Activated CD8-positive, alpha-beta T cell treated with anti-CD3 and anti-CD28 coated beads for 36 hours (primary cell): ENCODE results near the gene PPP4R4. TPM values are rescaled to one million over a fixed set of nuclear protein-coding genes. Genes with fewer than 3 reads are reported as not detected.
"Not testable (repeated sequence)": the region's sequence is repeated elsewhere in the genome, so short reads cannot be mapped to it uniquely, and the experiment has no call there.

ENCODE experiments used
- ATAC-seq: fragments of 200-7000 bp; cut with Tn5 transposase; one replicate; pipeline ENCODE4 v1.10.0; 2021; ENCODE audit warnings: mild to moderate bottlenecking, moderate library complexity
- CTCF ChIA-PET: fragments of 350-600 bp; sonication (Branson Sonifier 250); formaldehyde crosslinking; loops from one replicate; lab custom pipeline; 2021; ENCODE audit warnings: antibody characterized with exemption; lab: Charles Lee
- POLR2A ChIA-PET: fragments of 350-600 bp; sonication (Branson Sonifier 250); formaldehyde crosslinking; loops from one replicate; lab custom pipeline; 2021; ENCODE audit warnings: antibody characterized with exemption; lab: Charles Lee
- DNase-seq: peaks from one replicate; pipeline ENCODE4 v3.0.0-alpha.2; 2020
- H3K27ac Mint-ChIP-seq: one replicate; pipeline ENCODE4 v1.8.0; 2021; ENCODE audit warnings: mild to moderate bottlenecking, mixed read lengths
- H3K27me3 Mint-ChIP-seq: one replicate; pipeline ENCODE4 v1.8.0; 2021; ENCODE audit warnings: mixed read lengths
- H3K36me3 Mint-ChIP-seq: one replicate; pipeline ENCODE4 v1.8.0; 2021; ENCODE audit warnings: low read depth, mixed read lengths
- H3K4me1 Mint-ChIP-seq: one replicate; pipeline ENCODE4 v1.8.0; 2021; ENCODE audit warnings: low read depth, mixed read lengths
- H3K4me3 Mint-ChIP-seq: one replicate; pipeline ENCODE4 v1.8.0; 2021; ENCODE audit warnings: mild to moderate bottlenecking, moderate library complexity, mixed read lengths
- H3K9me3 Mint-ChIP-seq: one replicate; pipeline ENCODE4 v1.8.0; 2021; ENCODE audit warnings: mixed read lengths
- CTCF ChIP-seq: fragments of 200-600 bp; IDR thresholded peaks from one replicate; pipeline ENCODE4 v1.8.0; 2022; ENCODE audit warnings: antibody characterized with exemption, mild to moderate bottlenecking
- intact Hi-C: fragments of 100-400 bp; cut with micrococcal nuclease; formaldehyde crosslinking; loops from one replicate; pipeline ENCODE4 v1.10.0; 2022
- total RNA-seq, 2 experiments: library from RNA; stranded (reverse); gene quantifications; one replicate each; pipeline ENCODE4 v1.2.3, GENCODE V29; 2021

Gene PPP4R4
- total RNA-seq, 2 experiments from 2014 or later = 0.63 to 1.2 TPM

GRCh38 chr14:94295360-94296180, 121.4 kb downstream of the PPP4R4 start:
- no peak overlapping the region for H3K27ac Mint-ChIP-seq
- intact Hi-C loops = no loop called here
- POLR2A ChIA-PET = no interaction called here
- ATAC-seq (no peak), DNase-seq (no peak)
- peaks cover 5% of the 10 kb centered on the region for H3K27me3 Mint-ChIP-seq
- H3K36me3 Mint-ChIP-seq = no peaks in the 10 kb centered on the region
- no peak overlapping the region for H3K4me3 Mint-ChIP-seq
- H3K4me1 Mint-ChIP-seq = no peaks in the 10 kb centered on the region
- CTCF ChIA-PET = no interaction called here
- no peak for TF ChIP-seq CTCF
- peaks cover 3% of the 10 kb centered on the region for H3K9me3 Mint-ChIP-seq

- H3K27ac Mint-ChIP-seq = not testable (repeated sequence)
These were observed 122.0 kb downstream of the PPP4R4 start for GRCh38 chr14:94296181-94296545.

GRCh38 chr14:94298130-94298529, 124.0 kb downstream of the PPP4R4 start:
- Mint-ChIP-seq H3K36me3 (no peaks in the 10 kb centered on the region), H3K9me3 (peaks cover 3% of the 10 kb centered on the region), H3K4me3 (no peak overlapping the region), H3K27ac (no peak overlapping the region), H3K4me1 (no peaks in the 10 kb centered on the region), H3K27me3 (peaks cover 5% of the 10 kb centered on the region)
- intact Hi-C loops = no loop called here
- ChIA-PET POLR2A (no interaction called here), CTCF (no interaction called here)
- ATAC-seq = no peak
- no peak for DNase-seq
- TF ChIP-seq CTCF = no peak

More at GRCh38 chr14:94296181-94296545, 122.0 kb downstream of the PPP4R4 start:
- H3K36me3 Mint-ChIP-seq, CTCF ChIA-PET, H3K4me3 Mint-ChIP-seq, H3K9me3 Mint-ChIP-seq, H3K4me1 Mint-ChIP-seq, POLR2A ChIA-PET, intact Hi-C loops, H3K27me3 Mint-ChIP-seq, DNase-seq: not testable (repeated sequence)
- ATAC-seq = peak; percentile 13

GRCh38 chr14:94303111-94303510, 129.0 kb downstream of the PPP4R4 start:
- peaks cover 7% of the 10 kb centered on the region for H3K9me3 Mint-ChIP-seq
- H3K4me3 Mint-ChIP-seq = no peak overlapping the region
- H3K36me3 Mint-ChIP-seq = no peaks in the 10 kb centered on the region
- no peak for ATAC-seq
- no peak overlapping the region for H3K27ac Mint-ChIP-seq
- intact Hi-C loops = no loop called here
- CTCF ChIA-PET = no interaction called here
- peaks cover 3% of the 10 kb centered on the region for H3K27me3 Mint-ChIP-seq
- POLR2A ChIA-PET = interaction anchor here (0.6 kb wide), 1 partner anchor 423 kb away, joined by 3 read pairs; no protein-coding TSS in a partner anchor
- TF ChIP-seq CTCF = no peak
- no peaks in the 10 kb centered on the region for H3K4me1 Mint-ChIP-seq
- DNase-seq = no peak

- H3K36me3 Mint-ChIP-seq = no peaks in the 10 kb centered on the region
- H3K4me1 Mint-ChIP-seq = no peaks in the 10 kb centered on the region
- H3K9me3 Mint-ChIP-seq = peaks cover 10% of the 10 kb centered on the region
- intact Hi-C loops = no loop called here
- no peak overlapping the region for H3K4me3 Mint-ChIP-seq
- peaks cover 9% of the 10 kb centered on the region for H3K27me3 Mint-ChIP-seq
- CTCF ChIA-PET = no interaction called here
- DNase-seq (no peak), ATAC-seq (no peak)
- no peak overlapping the region for H3K27ac Mint-ChIP-seq
- no peak for TF ChIP-seq CTCF
- POLR2A ChIA-PET = interaction anchor here (1.6 kb wide), 1 partner anchor 11 kb away, joined by 3 read pairs; the partner anchor contains the start of gene SERPINA10
These were observed 130.1 kb downstream of the PPP4R4 start for GRCh38 chr14:94304243-94304642.
